ENCODE results near the gene PNLIPRP2.

DNA sequence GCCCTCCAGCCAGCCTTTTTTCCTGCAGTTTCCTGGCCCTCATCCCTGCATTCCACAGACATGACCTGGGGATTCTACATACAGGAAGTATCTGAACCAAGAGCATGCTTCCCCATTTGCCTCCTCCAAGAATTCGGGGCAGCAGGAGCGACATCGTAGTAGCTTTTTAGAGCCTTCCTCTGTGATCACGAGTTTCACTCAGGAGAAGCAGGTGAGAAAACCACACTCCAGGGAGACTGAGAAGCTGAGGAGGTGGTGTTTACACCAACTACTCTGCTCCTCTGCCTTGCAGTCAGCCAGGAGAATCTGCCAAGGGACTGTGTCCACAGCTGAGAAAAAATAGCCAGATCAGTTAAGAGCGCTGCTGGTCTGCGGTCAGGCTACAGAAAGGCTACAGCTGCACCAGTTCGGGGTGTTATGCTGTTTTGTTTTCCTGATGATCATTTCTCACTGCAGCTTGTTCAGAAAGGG, 67.5 kb downstream of the PNLIPRP2 start:
- TF ChIP-seq JUND (IDR thresholded peaks at IDR 0.05; ENCODE audit: low read length) (no peak), RFX5 (IDR thresholded peaks at IDR 0.05; ENCODE audit: borderline replicate concordance, low read depth, low read length) (no peak), TEAD4 (IDR thresholded peaks at IDR 0.05; ENCODE audit: low read depth, low read length) (no peak), POLR2A (IDR thresholded peaks at IDR 0.05; ENCODE audit: control extremely low read depth in 1 of 2, low read depth in 2 of 2, low read length in 2 of 2) (no peak), CEBPB (IDR thresholded peaks at IDR 0.05; ENCODE audit: low read depth, low read length) (no peak), SP4 (IDR thresholded peaks at IDR 0.05; ENCODE audit: low read length) (no peak), RNF2 (IDR thresholded peaks at IDR 0.05; ENCODE audit: borderline replicate concordance, low read depth, low read length, missing control alignments, poor library complexity, severe bottlenecking) (no peak), SUZ12 (IDR thresholded peaks at IDR 0.05; ENCODE audit: low read length) (no peak), ZNF274 (IDR thresholded peaks at IDR 0.05; ENCODE audit: borderline replicate concordance, extremely low read depth, low read length) (no peak), BRCA1 (IDR thresholded peaks at IDR 0.05; ENCODE audit: low read depth, low read length) (no peak), POLR2AphosphoS5 (IDR thresholded peaks at IDR 0.05; ENCODE audit: low read depth, low read length) (no peak)
- TF ChIP-seq, protein P1, sequence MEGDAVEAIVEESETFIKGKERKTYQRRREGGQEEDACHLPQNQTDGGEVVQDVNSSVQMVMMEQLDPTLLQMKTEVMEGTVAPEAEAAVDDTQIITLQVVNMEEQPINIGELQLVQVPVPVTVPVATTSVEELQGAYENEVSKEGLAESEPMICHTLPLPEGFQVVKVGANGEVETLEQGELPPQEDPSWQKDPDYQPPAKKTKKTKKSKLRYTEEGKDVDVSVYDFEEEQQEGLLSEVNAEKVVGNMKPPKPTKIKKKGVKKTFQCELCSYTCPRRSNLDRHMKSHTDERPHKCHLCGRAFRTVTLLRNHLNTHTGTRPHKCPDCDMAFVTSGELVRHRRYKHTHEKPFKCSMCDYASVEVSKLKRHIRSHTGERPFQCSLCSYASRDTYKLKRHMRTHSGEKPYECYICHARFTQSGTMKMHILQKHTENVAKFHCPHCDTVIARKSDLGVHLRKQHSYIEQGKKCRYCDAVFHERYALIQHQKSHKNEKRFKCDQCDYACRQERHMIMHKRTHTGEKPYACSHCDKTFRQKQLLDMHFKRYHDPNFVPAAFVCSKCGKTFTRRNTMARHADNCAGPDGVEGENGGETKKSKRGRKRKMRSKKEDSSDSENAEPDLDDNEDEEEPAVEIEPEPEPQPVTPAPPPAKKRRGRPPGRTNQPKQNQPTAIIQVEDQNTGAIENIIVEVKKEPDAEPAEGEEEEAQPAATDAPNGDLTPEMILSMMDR (IDR thresholded peaks at IDR 0.05; ENCODE audit: control extremely low read depth in 1 of 3, insufficient read depth in 1 of 3, low read depth in 1 of 3, low read length in 3 of 3) = no peak
